AG04450 (cell line): Measurements from ENCODE around the gene NEMP2. TPM values are rescaled to one million over a fixed set of nuclear protein-coding genes. Genes with fewer than 3 reads are reported as not detected.

Source experiments
- CTCF ChIA-PET: fragments of 300-600, 350-600 bp; formaldehyde crosslinking; extraction: SDS; loops from one replicate; lab custom pipeline; 2022; ENCODE audit warnings: antibody characterized with exemption, inconsistent platforms; lab: Charles Lee
- POLR2A ChIA-PET: fragments of 350-600 bp; formaldehyde crosslinking; extraction: SDS; loops from one replicate; lab custom pipeline; 2021; ENCODE audit warnings: antibody characterized with exemption, inconsistent platforms; lab: Yijun Ruan, JAX
- DNase-seq: peaks from one replicate; pipeline ENCODE4 v3.0.0-alpha.2; 2011; ENCODE audit warnings: low read depth, low spot score
- H3K27ac ChIP-seq: one replicate; pipeline ENCODE4 v1.5.1; 2012; ENCODE audit warnings: low read depth, low read length, control low read depth
- H3K27me3 ChIP-seq: one replicate; pipeline ENCODE4 v1.6.0; 2012; ENCODE audit warnings: low read length; ENCODE audit not compliant: control insufficient read depth, insufficient read depth
- H3K4me3 ChIP-seq: 2 replicates; pipeline ENCODE4 v1.5.1; 2011; ENCODE audit warnings: mild to moderate bottlenecking, low read depth, low read length, control low read depth
- H3K9me3 ChIP-seq: 2 replicates; pipeline ENCODE4 v1.5.1; 2012; ENCODE audit warnings: low read length; ENCODE audit not compliant: control insufficient read depth, insufficient read depth
- polyA plus RNA-seq: library from polyadenylated mRNA; depleted of rRNA; stranded (reverse); fragments of >200 nt; gene quantifications from 2 replicates; pipeline ENCODE4 v1.2.3, GENCODE V29; 2011
- TF ChIP-seq, protein P1 (sequence below): IDR thresholded peaks from 2 replicates; pipeline ENCODE4 v1.5.1; 2011; ENCODE audit warnings: low read depth, low read length, control low read depth, inconsistent platforms

The NEMP2 gene
- polyA plus RNA-seq, 1 experiment, result 7.3 TPM

DNA sequence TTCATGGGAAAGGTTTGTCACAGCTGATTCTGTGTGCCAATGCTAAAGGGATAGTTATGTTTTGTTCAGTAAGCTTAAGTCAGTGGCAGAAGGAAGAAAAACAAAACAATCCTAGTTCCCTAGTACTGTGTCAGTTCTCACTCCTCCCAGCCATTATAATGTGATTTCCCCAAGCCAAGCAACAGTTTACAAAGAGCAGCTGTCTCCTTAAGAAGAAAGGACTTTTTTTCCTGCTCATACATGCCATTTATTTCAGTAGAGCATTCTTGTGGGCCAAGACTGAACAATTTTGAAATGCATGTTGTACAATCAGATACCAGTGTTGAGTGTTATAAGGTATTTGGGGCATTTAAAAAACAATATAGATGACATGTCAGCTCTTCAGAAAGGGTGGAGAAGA, 52.1 kb downstream of the NEMP2 start:
- no peaks in the 10 kb centered on the region for H3K9me3 ChIP-seq
- CTCF ChIA-PET, result interaction anchor here (0.6 kb wide), 1 partner anchor 308 kb away, joined by 3 read pairs; no protein-coding TSS in a partner anchor
- TF ChIP-seq, protein P1, sequence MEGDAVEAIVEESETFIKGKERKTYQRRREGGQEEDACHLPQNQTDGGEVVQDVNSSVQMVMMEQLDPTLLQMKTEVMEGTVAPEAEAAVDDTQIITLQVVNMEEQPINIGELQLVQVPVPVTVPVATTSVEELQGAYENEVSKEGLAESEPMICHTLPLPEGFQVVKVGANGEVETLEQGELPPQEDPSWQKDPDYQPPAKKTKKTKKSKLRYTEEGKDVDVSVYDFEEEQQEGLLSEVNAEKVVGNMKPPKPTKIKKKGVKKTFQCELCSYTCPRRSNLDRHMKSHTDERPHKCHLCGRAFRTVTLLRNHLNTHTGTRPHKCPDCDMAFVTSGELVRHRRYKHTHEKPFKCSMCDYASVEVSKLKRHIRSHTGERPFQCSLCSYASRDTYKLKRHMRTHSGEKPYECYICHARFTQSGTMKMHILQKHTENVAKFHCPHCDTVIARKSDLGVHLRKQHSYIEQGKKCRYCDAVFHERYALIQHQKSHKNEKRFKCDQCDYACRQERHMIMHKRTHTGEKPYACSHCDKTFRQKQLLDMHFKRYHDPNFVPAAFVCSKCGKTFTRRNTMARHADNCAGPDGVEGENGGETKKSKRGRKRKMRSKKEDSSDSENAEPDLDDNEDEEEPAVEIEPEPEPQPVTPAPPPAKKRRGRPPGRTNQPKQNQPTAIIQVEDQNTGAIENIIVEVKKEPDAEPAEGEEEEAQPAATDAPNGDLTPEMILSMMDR, result no peak
- no peak overlapping the region for H3K27ac ChIP-seq
- POLR2A ChIA-PET, result interaction anchor here (1.1 kb wide), 2 partner anchors 15 to 140 kb away, joined by 3 to 7 read pairs; no protein-coding TSS in a partner anchor
- DNase-seq, result no peak
- no peak overlapping the region for H3K4me3 ChIP-seq
- H3K27me3 ChIP-seq, result no peaks in the 10 kb centered on the region

GRCh38 chr2:190481339-190481738, 53.2 kb downstream of the NEMP2 start:
- DNase-seq, result no peak
- no peaks in the 10 kb centered on the region for H3K9me3 ChIP-seq
- ChIA-PET POLR2A (interaction anchor here (1.1 kb wide), 1 partner anchor 138 kb away, joined by 3 read pairs; no protein-coding TSS in a partner anchor), CTCF (interaction anchor here (1.2 kb wide), 1 partner anchor 11 kb away, joined by 3 read pairs; no protein-coding TSS in a partner anchor)
- no peak overlapping the region for H3K4me3 ChIP-seq
- H3K27me3 ChIP-seq, result no peaks in the 10 kb centered on the region
- no peak overlapping the region for H3K27ac ChIP-seq
- TF ChIP-seq, protein P1, result no peak

- Histone ChIP-seq H3K9me3 (no peaks in the 10 kb centered on the region), H3K27me3 (no peaks in the 10 kb centered on the region), H3K4me3 (no peak overlapping the region), H3K27ac (no peak overlapping the region)
- POLR2A ChIA-PET, result no interaction called here
- no peak for DNase-seq
- CTCF ChIA-PET, result no interaction called here
- TF ChIP-seq, protein P1, result no peak
Measured at GRCh38 chr2:190478572-190479195, 55.8 kb downstream of the NEMP2 start.

DNA sequence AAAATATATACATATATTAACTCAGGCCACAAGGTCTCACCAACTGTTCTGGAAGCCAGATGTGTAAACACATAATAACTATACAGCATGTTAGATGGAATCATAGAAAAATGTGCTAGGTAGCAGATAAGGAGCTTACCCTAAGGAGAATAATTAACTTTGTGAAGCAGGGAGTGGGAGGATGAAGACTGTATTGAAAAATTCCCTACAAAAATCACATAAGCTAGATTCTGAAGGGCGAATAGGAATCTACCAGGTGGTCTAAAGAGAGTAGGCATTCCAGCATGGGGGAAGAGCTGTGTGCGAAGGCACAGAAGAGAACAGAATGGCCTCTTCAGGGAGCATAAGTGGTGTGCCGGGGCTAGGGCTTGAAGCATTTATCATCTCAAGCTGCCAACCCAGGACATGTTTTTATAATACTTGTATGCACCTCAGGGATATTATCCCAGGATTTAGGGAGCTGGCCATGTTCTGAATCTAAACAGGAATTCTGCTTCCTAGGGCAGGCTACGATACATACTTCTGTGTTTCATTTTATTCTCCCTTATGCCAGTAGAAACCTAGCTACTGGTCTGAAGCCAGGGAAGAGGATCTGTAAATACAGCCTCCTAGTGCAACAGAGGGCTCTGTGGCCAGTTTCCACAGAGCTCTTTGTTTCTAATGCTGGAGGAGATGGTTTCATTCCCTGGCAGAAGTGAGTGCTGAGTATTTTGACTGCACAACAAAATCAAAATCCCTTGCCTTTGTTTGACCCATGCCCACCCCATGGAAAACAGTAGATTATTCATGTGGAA, 56.7 kb downstream of the NEMP2 start:
- ChIA-PET POLR2A (no interaction called here), CTCF (interaction anchor here (0.7 kb wide), 1 partner anchor 32 kb away, joined by 3 read pairs; no protein-coding TSS in a partner anchor)
- Histone ChIP-seq H3K9me3 (no peaks in the 10 kb centered on the region), H3K4me3 (no peak overlapping the region), H3K27ac (no peak overlapping the region), H3K27me3 (no peaks in the 10 kb centered on the region)
- TF ChIP-seq, protein P1, result no peak
- DNase-seq, result no peak
